HepG2 (cell line): ENCODE measurements around the gene FITM1. TPM values are rescaled to one million over a fixed set of nuclear protein-coding genes. Genes with fewer than 3 reads are reported as not detected.

Source experiments
- ASH2L ChIP-seq: fragments of 300-600, 200-600 bp; sonication (generic); IDR thresholded peaks from 2 replicates; pipeline ENCODE4 v1.7.0; 2017; ENCODE audit warnings: low read depth, mild to moderate bottlenecking, moderate library complexity, mixed read lengths, low read length; ENCODE audit not compliant: insufficient read length
- BCLAF1 ChIP-seq: fragments of 450-650 bp; IDR thresholded peaks from 2 replicates; pipeline ENCODE4 v1.6.1; 2017; ENCODE audit warnings: mild to moderate bottlenecking
- DMAP1 ChIP-seq: IDR thresholded peaks from 2 replicates; pipeline ENCODE4 v1.6.1; 2016
- DNMT1 ChIP-seq: sonication (generic); formaldehyde crosslinking; IDR thresholded peaks from 2 replicates; pipeline ENCODE4 v1.5.1; 2020; ENCODE audit warnings: mild to moderate bottlenecking, missing genetic modification reagents
- DNMT3B ChIP-seq: conservative IDR thresholded peaks from 2 replicates; pipeline ENCODE4 v1.6.1; 2016; ENCODE audit warnings: missing biosample characterization, control low read depth
- EEA1 ChIP-seq: sonication (generic); formaldehyde crosslinking; IDR thresholded peaks from 2 replicates; pipeline ENCODE4 v1.5.1; 2020; ENCODE audit warnings: mild to moderate bottlenecking, missing genetic modification reagents, borderline replicate concordance
- IKZF1 ChIP-seq: fragments of 450-650 bp; IDR thresholded peaks from 2 replicates; pipeline ENCODE4 v1.7.1; 2016
- NCOA1 ChIP-seq: sonication (generic); formaldehyde crosslinking; IDR thresholded peaks from 2 replicates; pipeline ENCODE4 v1.9.0; 2021; ENCODE audit warnings: missing genetic modification reagents
- PHF21A ChIP-seq: sonication (generic); formaldehyde crosslinking; IDR thresholded peaks from 2 replicates; pipeline ENCODE4 v1.5.0; 2020; ENCODE audit warnings: mild to moderate bottlenecking, missing genetic modification reagents
- PLSCR1 ChIP-seq: sonication (generic); formaldehyde crosslinking; IDR thresholded peaks from 2 replicates; pipeline ENCODE4 v1.5.0; 2020; ENCODE audit warnings: missing genetic modification reagents, mild to moderate bottlenecking, borderline replicate concordance
- POLR2AphosphoS2 ChIP-seq: IDR thresholded peaks from 2 replicates; pipeline ENCODE4 v1.6.1; 2011; ENCODE audit warnings: low read depth, low read length, improper control_type of control experiment
- RORA ChIP-seq: sonication (generic); formaldehyde crosslinking; IDR thresholded peaks from 2 replicates; pipeline ENCODE4 v1.5.0; 2020; ENCODE audit warnings: mild to moderate bottlenecking, missing genetic modification reagents, moderate library complexity
- SALL1 ChIP-seq: sonication (generic); formaldehyde crosslinking; IDR thresholded peaks from 2 replicates; pipeline ENCODE4 v1.8.0; 2022; ENCODE audit warnings: mild to moderate bottlenecking, missing genetic modification reagents
- TBP ChIP-seq: sonication (generic); formaldehyde crosslinking; IDR thresholded peaks from 2 replicates; pipeline ENCODE4 v1.5.0; 2020; ENCODE audit warnings: missing genetic modification reagents
- ZBTB7A ChIP-seq: sonication (generic); formaldehyde crosslinking; IDR thresholded peaks from 2 replicates; pipeline ENCODE4 v1.8.0; 2022; ENCODE audit warnings: mild to moderate bottlenecking, missing genetic modification reagents
- ZNF224 ChIP-seq: sonication (generic); formaldehyde crosslinking; IDR thresholded peaks from 2 replicates; pipeline ENCODE4 v1.5.0; 2020; ENCODE audit warnings: mild to moderate bottlenecking, missing genetic modification reagents
- ZNF432 ChIP-seq: sonication (generic); formaldehyde crosslinking; IDR thresholded peaks from 2 replicates; pipeline ENCODE4 v1.5.0; 2020; ENCODE audit warnings: missing genetic modification reagents, mild to moderate bottlenecking, borderline replicate concordance
- ZNF557 ChIP-seq: sonication (generic); formaldehyde crosslinking; IDR thresholded peaks from 2 replicates; pipeline ENCODE4 v1.4.0; 2020; ENCODE audit warnings: missing genetic modification reagents
- polyA plus RNA-seq, 8 experiments: library from polyadenylated mRNA; depleted of rRNA in 3 of 8; stranded (reverse) in 7 of 8; unstranded in 1 of 8; fragments of >200 nt; fragmentation: Illumina TruSeq in 4 of 8; extraction: Trizol in 4 of 8; gene quantifications; 2 replicates each; pipeline versions ENCODE4 v1.2.1 to v1.2.3, GENCODE V29; 2011 to 2016; ENCODE audit warnings: low read depth in 4 of 8, missing spikeins in 1 of 8, mixed read lengths in 1 of 8; ENCODE audit not compliant: insufficient read depth in 1 of 8
- total RNA-seq, 5 experiments: library from RNA; depleted of rRNA; stranded (reverse); fragments of >200 nt; fragmentation: Illumina TruSeq; extraction: Trizol; gene quantifications; 2 replicates each; pipeline ENCODE4 v1.2.3, GENCODE V29; 2016; ENCODE audit warnings: low read depth in 1 of 5
- TF ChIP-seq, protein P1 (sequence below): sonication (generic); formaldehyde crosslinking; IDR thresholded peaks from 2 replicates; pipeline ENCODE4 v1.4.0; 2020; ENCODE audit warnings: mild to moderate bottlenecking, missing genetic modification reagents
- TF ChIP-seq, protein P2 (sequence below): sonication (generic); formaldehyde crosslinking; IDR thresholded peaks from 2 replicates; pipeline ENCODE4 v1.9.0; 2022; ENCODE audit warnings: low read depth, missing genetic modification reagents
- TF ChIP-seq, protein P3 (sequence below): sonication (generic); formaldehyde crosslinking; IDR thresholded peaks from 2 replicates; pipeline ENCODE4 v1.5.0; 2020; ENCODE audit warnings: mild to moderate bottlenecking, low read depth, missing genetic modification reagents, borderline replicate concordance
- TF ChIP-seq, protein P4 (sequence below): sonication (generic); formaldehyde crosslinking; IDR thresholded peaks from 2 replicates; pipeline ENCODE4 v1.8.1; 2023; ENCODE audit warnings: missing genetic modification reagents, inconsistent platforms, borderline replicate concordance

FITM1 gene
- total and polyA plus RNA-seq, 2 of the 13 experiments (the other 11 are each of a cell fraction or from before 2014, with no cell fraction given), result 2.7 to 5.8 TPM

- TF ChIP-seq IKZF1 (no peak), POLR2AphosphoS2 (0 out of 2 replicates have a peak, but pooled peaks have one; percentile 3), ASH2L (peak; percentile 95), TBP (no peak), NCOA1 (CRISPR knock-in tag) (no peak), DMAP1 (CRISPR knock-in tag) (peak; percentile 90; the same call in 1 of the 2 replicates), PHF21A (CRISPR knock-in tag) (no peak), ZBTB7A (CRISPR knock-in tag) (no peak), ZNF432 (CRISPR knock-in tag) (no peak), BCLAF1 (no peak), ZNF224 (CRISPR knock-in tag) (no peak), ZNF557 (peak; percentile 95), RORA (no peak), DNMT3B (CRISPR knock-in tag) (peak; percentile 77; the same call in 1 of the 2 replicates), SALL1 (CRISPR knock-in tag) (no peak), DNMT1 (peak; percentile 95), PLSCR1 (CRISPR knock-in tag) (no peak), EEA1 (CRISPR knock-in tag) (peak; percentile 98)
- TF ChIP-seq, protein P1, sequence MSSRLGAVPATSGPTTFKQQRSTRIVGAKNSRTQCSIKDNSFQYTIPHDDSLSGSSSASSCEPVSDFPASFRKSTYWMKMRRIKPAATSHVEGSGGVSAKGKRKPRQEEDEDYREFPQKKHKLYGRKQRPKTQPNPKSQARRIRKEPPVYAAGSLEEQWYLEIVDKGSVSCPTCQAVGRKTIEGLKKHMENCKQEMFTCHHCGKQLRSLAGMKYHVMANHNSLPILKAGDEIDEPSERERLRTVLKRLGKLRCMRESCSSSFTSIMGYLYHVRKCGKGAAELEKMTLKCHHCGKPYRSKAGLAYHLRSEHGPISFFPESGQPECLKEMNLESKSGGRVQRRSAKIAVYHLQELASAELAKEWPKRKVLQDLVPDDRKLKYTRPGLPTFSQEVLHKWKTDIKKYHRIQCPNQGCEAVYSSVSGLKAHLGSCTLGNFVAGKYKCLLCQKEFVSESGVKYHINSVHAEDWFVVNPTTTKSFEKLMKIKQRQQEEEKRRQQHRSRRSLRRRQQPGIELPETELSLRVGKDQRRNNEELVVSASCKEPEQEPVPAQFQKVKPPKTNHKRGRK, result peak; percentile 85
- TF ChIP-seq, protein P2, sequence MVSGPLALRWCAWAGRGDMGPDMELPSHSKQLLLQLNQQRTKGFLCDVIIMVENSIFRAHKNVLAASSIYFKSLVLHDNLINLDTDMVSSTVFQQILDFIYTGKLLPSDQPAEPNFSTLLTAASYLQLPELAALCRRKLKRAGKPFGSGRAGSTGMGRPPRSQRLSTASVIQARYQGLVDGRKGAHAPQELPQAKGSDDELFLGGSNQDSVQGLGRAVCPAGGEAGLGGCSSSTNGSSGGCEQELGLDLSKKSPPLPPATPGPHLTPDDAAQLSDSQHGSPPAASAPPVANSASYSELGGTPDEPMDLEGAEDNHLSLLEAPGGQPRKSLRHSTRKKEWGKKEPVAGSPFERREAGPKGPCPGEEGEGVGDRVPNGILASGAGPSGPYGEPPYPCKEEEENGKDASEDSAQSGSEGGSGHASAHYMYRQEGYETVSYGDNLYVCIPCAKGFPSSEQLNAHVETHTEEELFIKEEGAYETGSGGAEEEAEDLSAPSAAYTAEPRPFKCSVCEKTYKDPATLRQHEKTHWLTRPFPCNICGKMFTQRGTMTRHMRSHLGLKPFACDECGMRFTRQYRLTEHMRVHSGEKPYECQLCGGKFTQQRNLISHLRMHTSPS (CRISPR knock-in tag), result peak; percentile 81
- TF ChIP-seq, protein P3, sequence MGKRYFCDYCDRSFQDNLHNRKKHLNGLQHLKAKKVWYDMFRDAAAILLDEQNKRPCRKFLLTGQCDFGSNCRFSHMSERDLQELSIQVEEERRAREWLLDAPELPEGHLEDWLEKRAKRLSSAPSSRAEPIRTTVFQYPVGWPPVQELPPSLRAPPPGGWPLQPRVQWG, result no peak
- TF ChIP-seq, protein P4, sequence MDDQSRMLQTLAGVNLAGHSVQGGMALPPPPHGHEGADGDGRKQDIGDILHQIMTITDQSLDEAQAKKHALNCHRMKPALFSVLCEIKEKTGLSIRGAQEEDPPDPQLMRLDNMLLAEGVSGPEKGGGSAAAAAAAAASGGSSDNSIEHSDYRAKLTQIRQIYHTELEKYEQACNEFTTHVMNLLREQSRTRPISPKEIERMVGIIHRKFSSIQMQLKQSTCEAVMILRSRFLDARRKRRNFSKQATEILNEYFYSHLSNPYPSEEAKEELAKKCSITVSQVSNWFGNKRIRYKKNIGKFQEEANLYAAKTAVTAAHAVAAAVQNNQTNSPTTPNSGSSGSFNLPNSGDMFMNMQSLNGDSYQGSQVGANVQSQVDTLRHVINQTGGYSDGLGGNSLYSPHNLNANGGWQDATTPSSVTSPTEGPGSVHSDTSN, result no peak
These were observed 10.8 kb downstream of the FITM1 start, which contains the start of gene EMC9 (continued) for GRCh38 chr14:24141097-24141880.
